K562 (cell line): ENCODE measurements around the gene NBEA. TPM values are rescaled to one million over a fixed set of nuclear protein-coding genes. Genes with fewer than 3 reads are reported as not detected.

Experiments used
- ATAC-seq: fragments of 200-7000 bp; cut with Tn5 transposase; 3 replicates; pipeline ENCODE4 v1.9.1; 2020; ENCODE audit warnings: moderate library complexity
- BruUV-seq: library from RNA; stranded (reverse); fragments of 400-500 nt; replicated peaks from 2 replicates; lab custom pipeline; 2021; lab: Mats Ljungman, UMichigan
- CTCF ChIA-PET: fragments of 300-600 bp; formaldehyde crosslinking; extraction: SDS; loops from one replicate; lab custom pipeline; 2021; ENCODE audit warnings: low intra/inter-chr PET ratio; lab: Yijun Ruan, JAX
- POLR2A ChIA-PET: fragments of 300-600, 350-650 bp; sonication (Branson Sonifier 250); formaldehyde crosslinking; extraction: SDS; loops from one replicate; lab custom pipeline; 2021; ENCODE audit warnings: antibody characterized with exemption, inconsistent platforms; lab: Yijun Ruan, JAX
- DNase-seq, 4 experiments: peaks; one replicate each; pipeline versions ENCODE4 v3.0.0 to v3.0.0-alpha.2; 2011 to 2018; ENCODE audit warnings: low spot score in 3 of 4, mixed read lengths in 3 of 4; ENCODE audit errors: extremely low read depth in 1 of 4
- FAIRE-seq: peaks from 2 replicates; lab custom pipeline; 2011; peaks lifted over from hg19 to GRCh38; lab: Jason Lieb, UNC
- H2AFZ ChIP-seq: 2 replicates; pipeline ENCODE4 v1.6.0; 2011; ENCODE audit warnings: low read depth, low read length, control low read depth, inconsistent platforms
- H3K27ac ChIP-seq: fragments of 200-600 bp; 3 replicates; pipeline ENCODE4 v1.8.0; 2011; ENCODE audit warnings: low read depth, mild to moderate bottlenecking, control low read depth, inconsistent platforms, low read length, moderate library complexity, mixed read lengths; ENCODE audit errors: extremely low read depth
- H3K27me3 ChIP-seq, 2 experiments: fragments of 300-600 bp in 1 of 2; 2 replicates in 1 of 2; 3 replicates in 1 of 2; pipeline versions ENCODE4 v1.6.0 to v1.8.0; 2011; ENCODE audit warnings: inconsistent platforms in 2 of 2, low read length in 2 of 2, mild to moderate bottlenecking in 1 of 2, mixed read lengths in 1 of 2, moderate library complexity in 1 of 2; ENCODE audit not compliant: control insufficient read depth in 2 of 2, insufficient read depth in 2 of 2
- H3K36me3 ChIP-seq: fragments of 300-600 bp; 3 replicates; pipeline ENCODE4 v1.8.0; 2011; ENCODE audit warnings: mild to moderate bottlenecking, low read length, inconsistent platforms; ENCODE audit not compliant: control insufficient read depth, insufficient read depth
- H3K4me1 ChIP-seq, 2 experiments: fragments of 200-600 bp in 1 of 2; replicated peaks in 1 of 2; 2 replicates in 1 of 2; 3 replicates in 1 of 2; pipeline versions ENCODE4 v1.5.1 to v1.8.0; 2011; ENCODE audit warnings: inconsistent platforms in 2 of 2, low read length in 2 of 2, mild to moderate bottlenecking in 1 of 2, mixed read lengths in 1 of 2, moderate library complexity in 1 of 2; ENCODE audit not compliant: control insufficient read depth in 2 of 2, insufficient read depth in 2 of 2
- H3K4me2 ChIP-seq: 2 replicates; pipeline ENCODE4 v1.6.1; 2011; ENCODE audit warnings: low read length, control low read depth, inconsistent platforms, mixed read lengths; ENCODE audit not compliant: insufficient read depth
- H3K4me3 ChIP-seq: fragments of 200-600 bp; sonication (generic), shearing (Covaris generic); 2 replicates; pipeline ENCODE4 v1.5.1; 2016; ENCODE audit warnings: control low read depth, inconsistent platforms
- H3K79me2 ChIP-seq: fragments of 200-600 bp; 3 replicates; pipeline ENCODE4 v1.8.0; 2011; ENCODE audit warnings: low read length, inconsistent platforms; ENCODE audit not compliant: control insufficient read depth, insufficient read depth
- H3K9ac ChIP-seq, 2 experiments: 2 replicates each; pipeline versions ENCODE4 v1.6.0 to v1.6.1; 2011; ENCODE audit warnings: low read depth in 2 of 2, low read length in 2 of 2, control low read depth in 1 of 2, inconsistent platforms in 1 of 2, mild to moderate bottlenecking in 1 of 2, mixed read lengths in 1 of 2; ENCODE audit not compliant: insufficient read depth in 1 of 2
- H3K9me1 ChIP-seq: one replicate; pipeline ENCODE4 v1.6.0; 2011; ENCODE audit warnings: inconsistent platforms, mild to moderate bottlenecking, low read length, moderate library complexity; ENCODE audit not compliant: control insufficient read depth, insufficient read depth
- H3K9me3 ChIP-seq: replicated peaks from 2 replicates; pipeline ENCODE4 v1.5.1; 2011; ENCODE audit warnings: low read depth, low read length, inconsistent platforms; ENCODE audit not compliant: control insufficient read depth, insufficient read depth
- H4K20me1 ChIP-seq: replicated peaks from 2 replicates; pipeline ENCODE4 v1.6.1; 2011; ENCODE audit warnings: low read length, inconsistent platforms, mixed read lengths; ENCODE audit not compliant: control insufficient read depth, insufficient read depth
- DACH1 ChIP-seq: fragments of 450-650 bp; IDR thresholded peaks from 2 replicates; pipeline ENCODE4 v1.6.1; 2018; ENCODE audit not compliant: partially characterized antibody
- HNRNPL ChIP-seq: fragments of 200-400 bp; formaldehyde crosslinking; IDR thresholded peaks from 2 replicates; pipeline ENCODE4 v1.6.1; 2017; ENCODE audit warnings: low read depth, mild to moderate bottlenecking, low read length
- KLF6 ChIP-seq: fragments of 250-450 bp; sonication (Bioruptor Pico); IDR thresholded peaks from 2 replicates; pipeline ENCODE4 v1.4.0; 2020; ENCODE audit warnings: mild to moderate bottlenecking, moderate library complexity, borderline replicate concordance
- POLR3G ChIP-seq: IDR thresholded peaks from 2 replicates; pipeline ENCODE4 v1.6.1; 2011; ENCODE audit not compliant: insufficient read length, insufficient replicate concordance; ENCODE audit errors: extremely low read depth
- RNF2 ChIP-seq: sonication (generic); IDR thresholded peaks from 2 replicates; pipeline ENCODE4 v1.6.1; 2016
- WGBS: fragments of 100-300 bp; shearing (Covaris generic); methylation state at CpG from one replicate; pipeline ENCODE4 v1.1.6; 2016; ENCODE audit warnings: low coverage, mixed read lengths; ENCODE audit not compliant: insufficient coverage; ENCODE audit errors: missing lambda C conversion rate; 5-methylcytosine and 5-hydroxymethylcytosine counted together
- in situ Hi-C: fragments of 300-500 bp; cut with MboI; formaldehyde crosslinking; loops from 4 replicates; pipeline ENCODE4 v1.15.0; 2018; ENCODE audit warnings: inconsistent platforms, mixed read lengths
- intact Hi-C: fragments of 100-400 bp; cut with micrococcal nuclease; formaldehyde crosslinking; loops from 2 replicates; pipeline ENCODE4 v1.14.2; 2022
- polyA plus RNA-seq, 8 experiments: library from polyadenylated mRNA; depleted of rRNA in 4 of 8; stranded (reverse) in 5 of 8; unstranded in 3 of 8; fragments of >200 nt; fragmentation: Nextera tagmentation in 2 of 8; fragmentation: Illumina TruSeq in 1 of 8; extraction: Ambion mirVana in 2 of 8; extraction: Trizol in 1 of 8; gene quantifications; 2 replicates each; pipeline versions ENCODE4 v1.2.1 to v1.2.3, GENCODE V29; 2011 to 2014; ENCODE audit warnings: inconsistent platforms in 1 of 8, missing spikeins in 1 of 8
- total RNA-seq, 7 experiments: library from RNA; depleted of rRNA in 6 of 7; stranded (reverse); fragments of >200 nt in 6 of 7; fragmentation: Illumina TruSeq in 2 of 7; extraction: Trizol in 2 of 7; gene quantifications; 2 replicates each; pipeline versions ENCODE4 v1.2.1 to v1.2.3, GENCODE V29; 2011 to 2021; ENCODE audit warnings: low replicate concordance in 1 of 7
- TF ChIP-seq, protein P1 (sequence below): sonication (generic); formaldehyde crosslinking; IDR thresholded peaks from 2 replicates; pipeline ENCODE4 v1.8.0; 2023; ENCODE audit warnings: missing genetic modification reagents, mild to moderate bottlenecking, borderline replicate concordance
- TF ChIP-seq, protein P2 (sequence below): fragments of 450-650 bp; formaldehyde crosslinking; IDR thresholded peaks from 2 replicates; pipeline ENCODE4 v1.4.0; 2022; ENCODE audit warnings: mild to moderate bottlenecking, moderate library complexity
- TF ChIP-seq, protein P3 (sequence below): fragments of 450-650 bp; conservative IDR thresholded peaks from 2 replicates; pipeline ENCODE4 v1.6.1; 2016; ENCODE audit warnings: missing genetic modification characterization, low read depth, mild to moderate bottlenecking, missing compliant biosample characterization, moderate library complexity

Gene NBEA
- total and polyA plus RNA-seq, 9 of the 15 experiments (the other 6 are each of a cell fraction or from before 2014, with no cell fraction given), result 0.03 to 0.94 (median 0.05) TPM; not detected in 2

DNA sequence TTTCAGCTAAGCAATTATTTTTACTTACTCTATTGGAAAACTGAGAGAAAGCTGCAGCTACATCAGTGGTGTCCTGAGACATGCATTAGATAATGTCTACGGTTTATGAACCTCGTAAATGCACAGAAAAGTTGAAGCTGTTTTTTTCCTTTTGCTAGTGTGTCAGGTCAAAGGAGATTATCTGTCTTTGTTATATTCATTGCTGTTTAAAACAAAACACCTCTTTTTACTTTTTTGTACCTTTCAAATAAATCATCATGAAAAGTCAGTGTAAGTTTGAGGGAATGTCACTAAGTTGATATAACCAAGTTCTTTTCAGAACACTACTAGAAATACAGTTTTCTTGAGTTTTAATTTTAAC lies 2.2 kb downstream of the NBEA start (continued):
- TF ChIP-seq, protein P1, sequence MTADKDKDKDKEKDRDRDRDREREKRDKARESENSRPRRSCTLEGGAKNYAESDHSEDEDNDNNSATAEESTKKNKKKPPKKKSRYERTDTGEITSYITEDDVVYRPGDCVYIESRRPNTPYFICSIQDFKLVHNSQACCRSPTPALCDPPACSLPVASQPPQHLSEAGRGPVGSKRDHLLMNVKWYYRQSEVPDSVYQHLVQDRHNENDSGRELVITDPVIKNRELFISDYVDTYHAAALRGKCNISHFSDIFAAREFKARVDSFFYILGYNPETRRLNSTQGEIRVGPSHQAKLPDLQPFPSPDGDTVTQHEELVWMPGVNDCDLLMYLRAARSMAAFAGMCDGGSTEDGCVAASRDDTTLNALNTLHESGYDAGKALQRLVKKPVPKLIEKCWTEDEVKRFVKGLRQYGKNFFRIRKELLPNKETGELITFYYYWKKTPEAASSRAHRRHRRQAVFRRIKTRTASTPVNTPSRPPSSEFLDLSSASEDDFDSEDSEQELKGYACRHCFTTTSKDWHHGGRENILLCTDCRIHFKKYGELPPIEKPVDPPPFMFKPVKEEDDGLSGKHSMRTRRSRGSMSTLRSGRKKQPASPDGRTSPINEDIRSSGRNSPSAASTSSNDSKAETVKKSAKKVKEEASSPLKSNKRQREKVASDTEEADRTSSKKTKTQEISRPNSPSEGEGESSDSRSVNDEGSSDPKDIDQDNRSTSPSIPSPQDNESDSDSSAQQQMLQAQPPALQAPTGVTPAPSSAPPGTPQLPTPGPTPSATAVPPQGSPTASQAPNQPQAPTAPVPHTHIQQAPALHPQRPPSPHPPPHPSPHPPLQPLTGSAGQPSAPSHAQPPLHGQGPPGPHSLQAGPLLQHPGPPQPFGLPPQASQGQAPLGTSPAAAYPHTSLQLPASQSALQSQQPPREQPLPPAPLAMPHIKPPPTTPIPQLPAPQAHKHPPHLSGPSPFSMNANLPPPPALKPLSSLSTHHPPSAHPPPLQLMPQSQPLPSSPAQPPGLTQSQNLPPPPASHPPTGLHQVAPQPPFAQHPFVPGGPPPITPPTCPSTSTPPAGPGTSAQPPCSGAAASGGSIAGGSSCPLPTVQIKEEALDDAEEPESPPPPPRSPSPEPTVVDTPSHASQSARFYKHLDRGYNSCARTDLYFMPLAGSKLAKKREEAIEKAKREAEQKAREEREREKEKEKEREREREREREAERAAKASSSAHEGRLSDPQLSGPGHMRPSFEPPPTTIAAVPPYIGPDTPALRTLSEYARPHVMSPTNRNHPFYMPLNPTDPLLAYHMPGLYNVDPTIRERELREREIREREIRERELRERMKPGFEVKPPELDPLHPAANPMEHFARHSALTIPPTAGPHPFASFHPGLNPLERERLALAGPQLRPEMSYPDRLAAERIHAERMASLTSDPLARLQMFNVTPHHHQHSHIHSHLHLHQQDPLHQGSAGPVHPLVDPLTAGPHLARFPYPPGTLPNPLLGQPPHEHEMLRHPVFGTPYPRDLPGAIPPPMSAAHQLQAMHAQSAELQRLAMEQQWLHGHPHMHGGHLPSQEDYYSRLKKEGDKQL, result no peak

DNA sequence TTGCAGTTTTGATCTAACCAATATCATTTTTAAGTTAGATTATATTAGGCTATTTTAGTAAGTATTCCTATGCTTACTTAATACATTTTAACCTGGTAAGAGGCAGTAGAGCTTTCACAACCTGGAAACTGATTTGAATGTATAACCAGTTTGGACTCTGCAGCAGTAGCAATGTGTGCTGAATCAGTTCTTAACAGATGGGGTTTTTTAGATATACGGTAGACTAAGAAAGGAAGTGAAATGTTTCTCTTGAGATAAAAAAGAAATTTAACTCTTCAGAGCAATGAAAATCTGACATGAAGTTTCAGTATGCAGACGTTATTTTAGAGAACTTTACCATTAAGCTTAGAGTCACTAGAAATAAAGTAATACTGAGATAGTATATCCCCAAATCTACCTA lies 2.7 kb downstream of the NBEA start:
- H4K20me1 ChIP-seq, result no peaks in the 10 kb centered on the region
- H3K27me3 ChIP-seq, result no peaks in the 10 kb centered on the region
- DNase-seq (no peak), ATAC-seq (no peak), FAIRE-seq (no peak)
- CTCF ChIA-PET, result no interaction called here
- no peaks in the 10 kb centered on the region for H3K9me3 ChIP-seq
- H2AFZ ChIP-seq, result no peak overlapping the region
- no peaks in the 10 kb centered on the region for H3K9me1 ChIP-seq
- BruUV-seq, result no TSS peak
- no peaks in the 10 kb centered on the region for H3K36me3 ChIP-seq
- peaks cover 0 to 9% of the 10 kb centered on the region in 2 experiments; a peak in 2 of 5 replicates for H3K4me1 ChIP-seq
- in situ Hi-C loops, result no loop called here
- no peak overlapping the region for H3K4me2 ChIP-seq
- no peak overlapping the region for H3K4me3 ChIP-seq
- H3K27ac ChIP-seq, result no peak overlapping the region
- H3K9ac ChIP-seq, result no peak overlapping the region
- POLR2A ChIA-PET, result no interaction called here
- H3K79me2 ChIP-seq, result no peaks in the 10 kb centered on the region
- WGBS, result 0% methylated on average over 2 of the region's 2 CpGs
- intact Hi-C loops, result no loop called here
- TF ChIP-seq KLF6, result no peak
- TF ChIP-seq, protein P2, sequence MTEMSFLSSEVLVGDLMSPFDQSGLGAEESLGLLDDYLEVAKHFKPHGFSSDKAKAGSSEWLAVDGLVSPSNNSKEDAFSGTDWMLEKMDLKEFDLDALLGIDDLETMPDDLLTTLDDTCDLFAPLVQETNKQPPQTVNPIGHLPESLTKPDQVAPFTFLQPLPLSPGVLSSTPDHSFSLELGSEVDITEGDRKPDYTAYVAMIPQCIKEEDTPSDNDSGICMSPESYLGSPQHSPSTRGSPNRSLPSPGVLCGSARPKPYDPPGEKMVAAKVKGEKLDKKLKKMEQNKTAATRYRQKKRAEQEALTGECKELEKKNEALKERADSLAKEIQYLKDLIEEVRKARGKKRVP (CRISPR knock-in tag), result no peak
- TF ChIP-seq, protein P3, sequence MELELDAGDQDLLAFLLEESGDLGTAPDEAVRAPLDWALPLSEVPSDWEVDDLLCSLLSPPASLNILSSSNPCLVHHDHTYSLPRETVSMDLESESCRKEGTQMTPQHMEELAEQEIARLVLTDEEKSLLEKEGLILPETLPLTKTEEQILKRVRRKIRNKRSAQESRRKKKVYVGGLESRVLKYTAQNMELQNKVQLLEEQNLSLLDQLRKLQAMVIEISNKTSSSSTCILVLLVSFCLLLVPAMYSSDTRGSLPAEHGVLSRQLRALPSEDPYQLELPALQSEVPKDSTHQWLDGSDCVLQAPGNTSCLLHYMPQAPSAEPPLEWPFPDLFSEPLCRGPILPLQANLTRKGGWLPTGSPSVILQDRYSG (tag), result no peak
- no peak for TF ChIP-seq RNF2
- no peak for TF ChIP-seq HNRNPL
- no peak for TF ChIP-seq POLR3G
- no peak for TF ChIP-seq DACH1
